H1 (cell line): ENCODE measurements around the gene GREB1.

Experiments
- CTCF ChIP-seq, 3 experiments: IDR thresholded peaks; 1 replicate in 2 of 3; 2 replicates in 1 of 3; pipeline versions ENCODE4 v1.5.1 to v1.6.1; 2011; ENCODE audit warnings: low read length in 3 of 3, mild to moderate bottlenecking in 3 of 3, inconsistent platforms in 2 of 3, low read depth in 1 of 3, moderate library complexity in 1 of 3; ENCODE audit not compliant: insufficient read depth in 1 of 3; ENCODE audit errors: control extremely low read depth in 1 of 3
- EGR1 ChIP-seq: IDR thresholded peaks from 2 replicates; pipeline ENCODE4 v1.6.1; 2011; ENCODE audit warnings: low read depth, low read length, borderline replicate concordance
- POLR2A ChIP-seq, 2 experiments: IDR thresholded peaks; 1 replicate in 1 of 2; 2 replicates in 1 of 2; pipeline ENCODE4 v1.6.1; 2011; ENCODE audit warnings: low read depth in 2 of 2, low read length in 2 of 2, mild to moderate bottlenecking in 2 of 2; ENCODE audit errors: control extremely low read depth in 1 of 2
- SIN3A ChIP-seq, 2 experiments: IDR thresholded peaks in 1 of 2; conservative IDR thresholded peaks in 1 of 2; 2 replicates each; pipeline ENCODE4 v1.6.1; 2011 to 2012; ENCODE audit warnings: low read length in 2 of 2, improper control_type of control experiment in 1 of 2, low read depth in 1 of 2, mild to moderate bottlenecking in 1 of 2

- TF ChIP-seq CTCF (IDR thresholded peaks at IDR 0.05; ENCODE audit: control extremely low read depth in 1 of 3, insufficient read depth in 1 of 3, low read depth in 1 of 3, low read length in 3 of 3) (no peak), EGR1 (no peak), POLR2A (IDR thresholded peaks at IDR 0.05; ENCODE audit: control extremely low read depth in 1 of 2, low read depth in 2 of 2, low read length in 2 of 2) (no peak), SIN3A (conservative IDR thresholded peaks at IDR 0.05 in 1 of 2, IDR thresholded peaks at IDR 0.05 in 1 of 2; ENCODE audit: low read depth in 1 of 2, low read length in 2 of 2) (no peak)
Measured at GRCh38 chr2:11679486-11680181, 145.8 kb downstream of the GREB1 start.
